Activated T-cell treated with anti-CD3 and anti-CD28 coated beads, Interleukin-2, amount 50 U/mL, for 72 hours (primary cell): ENCODE measurements around the gene SCLT1. TPM values are rescaled to one million over a fixed set of nuclear protein-coding genes. Genes with fewer than 3 reads are reported as not detected.
A peak's percentile ranks its signal among the peaks of the same experiment; 100 is the strongest.
"Not testable (repeated sequence)": the region's sequence is repeated elsewhere in the genome, so short reads cannot be mapped to it uniquely, and the experiment has no call there.

ENCODE experiments used
- ATAC-seq, 2 donors: fragments of 150-1000 bp; cut with Tn5 transposase; replicated peaks in 1 of 2; 2 replicates each; pipeline ENCODE4 v1.10.0; 2021; ENCODE audit warnings: moderate library complexity in 2 of 2, mild to moderate bottlenecking in 1 of 2
- DNase-seq, 2 donors: peaks; one replicate each; pipeline ENCODE4 v3.0.0; 2021 to 2022; ENCODE audit warnings: mixed read lengths in 1 of 2
- H3K27ac Mint-ChIP-seq: one replicate; pipeline ENCODE4 v1.8.0; 2022; ENCODE audit warnings: mild to moderate bottlenecking, moderate library complexity, mixed read lengths
- H3K27me3 Mint-ChIP-seq: one replicate; pipeline ENCODE4 v1.8.0; 2022; ENCODE audit warnings: low read depth, mixed read lengths
- H3K36me3 Mint-ChIP-seq, 2 donors: one replicate each; pipeline ENCODE4 v1.8.0; 2022; ENCODE audit warnings: mixed read lengths in 2 of 2, mild to moderate bottlenecking in 1 of 2; ENCODE audit not compliant: insufficient read depth in 2 of 2
- H3K4me1 Mint-ChIP-seq: one replicate; pipeline ENCODE4 v1.8.0; 2022; ENCODE audit warnings: low read depth, mixed read lengths
- H3K4me3 Mint-ChIP-seq, 2 donors: one replicate each; pipeline ENCODE4 v1.8.0; 2022; ENCODE audit warnings: mild to moderate bottlenecking in 2 of 2, mixed read lengths in 2 of 2, moderate library complexity in 2 of 2
- H3K9me3 Mint-ChIP-seq, 2 donors: one replicate each; pipeline ENCODE4 v1.8.0; 2022; ENCODE audit warnings: mixed read lengths in 2 of 2
- total RNA-seq, 2 donors: library from RNA; stranded (reverse); gene quantifications; one replicate each; pipeline ENCODE4 v1.2.3, GENCODE V29; 2022

The SCLT1 gene
- total RNA-seq, 2 donors from 2014 or later = 24.5 to 25.6 TPM

GRCh38 chr4:129098531-129099001, 5.2 kb upstream of the SCLT1 start:
- no peak for ATAC-seq
- H3K4me3 Mint-ChIP-seq = no peak overlapping the region
- no peaks in the 10 kb centered on the region for H3K27me3 Mint-ChIP-seq

DNA sequence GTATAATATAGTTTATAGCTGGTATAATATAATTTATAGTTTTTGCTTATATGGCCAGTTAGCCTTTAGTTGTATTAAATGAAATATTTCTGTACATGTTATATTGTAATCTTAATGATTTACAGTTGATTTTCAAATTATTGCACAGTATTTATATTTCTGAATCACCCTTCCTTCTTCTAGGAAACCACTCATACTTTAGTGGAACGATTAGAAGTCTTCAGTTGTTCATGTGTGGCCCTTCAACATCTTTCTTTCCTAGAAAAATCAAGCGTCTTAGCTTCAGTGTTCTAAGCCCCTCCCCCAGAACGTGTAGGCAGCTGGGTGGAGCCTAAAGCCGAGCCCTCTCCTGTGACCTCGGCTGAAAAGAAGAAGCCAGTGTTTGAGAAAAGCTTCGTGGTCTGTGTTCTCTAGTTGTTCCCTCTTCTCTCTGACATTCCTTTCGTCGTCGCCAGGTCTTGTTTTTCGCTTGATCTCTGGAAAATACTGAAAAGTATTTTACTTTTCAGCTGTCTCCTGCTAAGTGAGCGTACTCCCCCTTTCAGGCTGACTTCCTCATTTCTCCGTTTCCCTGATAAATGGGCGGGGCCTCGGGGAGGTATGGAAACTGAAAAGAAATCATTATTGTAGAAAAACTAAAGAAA, 2.6 kb upstream of the SCLT1 start, which contains the start of gene C4orf33:
C4orf33 (plus strand) TSS at position 342 of the 644 bp plus-strand sequence. CDS start 6,459 bp downstream, outside the sequence.
- ATAC-seq (peak; percentile 41 to 48), DNase-seq (peak; percentile 81 to 83)
- Mint-ChIP-seq H3K4me1 (peaks cover 37% of the 10 kb centered on the region), H3K9me3 (no peaks in the 10 kb centered on the region), H3K27me3 (no peaks in the 10 kb centered on the region), H3K36me3 (peaks cover 0 to 2% of the 10 kb centered on the region in 2 donors), H3K27ac (peak within 1 kb of the TSS; percentile 95), H3K4me3 (peak within 1 kb of the TSS; percentile 91 to 98)

More at GRCh38 chr4:129098531-129099001, 5.2 kb upstream of the SCLT1 start:
- H3K9me3 Mint-ChIP-seq = no peaks in the 10 kb centered on the region
- H3K4me1 Mint-ChIP-seq = peaks cover 34% of the 10 kb centered on the region
- peaks cover 3% of the 10 kb centered on the region in 2 donors for H3K36me3 Mint-ChIP-seq
- no peak for DNase-seq
- no peak overlapping the region for H3K27ac Mint-ChIP-seq

DNA sequence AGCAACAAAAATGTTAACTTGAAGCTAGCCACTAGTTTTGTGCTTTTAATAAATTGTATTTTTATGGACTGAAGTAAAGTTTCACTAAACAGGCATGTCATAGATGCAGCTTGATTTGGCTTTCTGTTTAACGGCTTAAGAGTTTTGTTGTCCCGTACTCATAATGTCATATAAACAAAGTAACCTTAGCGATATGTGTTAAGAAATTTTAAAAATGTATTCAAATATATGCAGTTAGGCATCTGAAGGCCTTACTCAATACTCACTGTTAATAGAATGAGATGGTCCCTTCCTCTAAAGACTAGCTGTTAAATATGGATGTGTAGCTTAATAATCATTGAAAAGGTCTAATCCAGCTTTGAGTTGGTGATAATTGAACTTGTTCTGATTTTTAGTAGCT, 1.0 kb upstream of the SCLT1 start:
- no peak for DNase-seq
- Mint-ChIP-seq H3K27ac (no peak overlapping the region), H3K9me3 (no peaks in the 10 kb centered on the region), H3K36me3 (peaks cover 0 to 2% of the 10 kb centered on the region in 2 donors), H3K27me3 (no peaks in the 10 kb centered on the region), H3K4me3 (peak overlapping the region in 1 of 2 donors; percentile 83), H3K4me1 (peaks cover 37% of the 10 kb centered on the region)
- no peak for ATAC-seq

- peaks cover 0 to 2% of the 10 kb centered on the region in 2 donors for H3K36me3 Mint-ChIP-seq
- DNase-seq (no peak), ATAC-seq (no peak)
- H3K27ac Mint-ChIP-seq = no peak overlapping the region
- no peaks in the 10 kb centered on the region for H3K9me3 Mint-ChIP-seq
- peaks cover 32% of the 10 kb centered on the region for H3K4me1 Mint-ChIP-seq
- H3K4me3 Mint-ChIP-seq = no peak overlapping the region
- no peaks in the 10 kb centered on the region for H3K27me3 Mint-ChIP-seq
Measured at GRCh38 chr4:129092631-129093190, 628 bp downstream of the SCLT1 start.

- H3K4me3 Mint-ChIP-seq = no peak overlapping the region
- H3K27me3 Mint-ChIP-seq = no peaks in the 10 kb centered on the region
- peaks cover 5 to 11% of the 10 kb centered on the region in 2 donors for H3K36me3 Mint-ChIP-seq
- ATAC-seq = no peak
- H3K27ac Mint-ChIP-seq = no peak overlapping the region
- H3K9me3 Mint-ChIP-seq = peaks cover 3% of the 10 kb centered on the region in 2 donors
- H3K4me1 Mint-ChIP-seq = peaks cover 19% of the 10 kb centered on the region
- no peak for DNase-seq
Measured at GRCh38 chr4:129087516-129087915, 5.8 kb downstream of the SCLT1 start.

- DNase-seq (no peak), ATAC-seq (no peak)
- H3K4me3 Mint-ChIP-seq = no peak overlapping the region
- H3K9me3 Mint-ChIP-seq = peaks cover 4 to 5% of the 10 kb centered on the region in 2 donors
- peaks cover 21% of the 10 kb centered on the region for H3K4me1 Mint-ChIP-seq
- no peaks in the 10 kb centered on the region for H3K27me3 Mint-ChIP-seq
- H3K27ac Mint-ChIP-seq = no peak overlapping the region
- peaks cover 11 to 27% of the 10 kb centered on the region in 2 donors for H3K36me3 Mint-ChIP-seq
Measured at GRCh38 chr4:129085472-129085871, 7.9 kb downstream of the SCLT1 start.

- Mint-ChIP-seq H3K27me3 (no peaks in the 10 kb centered on the region), H3K4me1 (peaks cover 14% of the 10 kb centered on the region), H3K27ac (no peak overlapping the region), H3K9me3 (peaks cover 4 to 5% of the 10 kb centered on the region in 2 donors), H3K4me3 (no peak overlapping the region), H3K36me3 (peaks cover 24 to 43% of the 10 kb centered on the region in 2 donors)
- DNase-seq = no peak
- ATAC-seq = no peak
Measured at GRCh38 chr4:129082302-129082701, 11.0 kb downstream of the SCLT1 start.

- no peaks in the 10 kb centered on the region for H3K27me3 Mint-ChIP-seq
- no peak overlapping the region for H3K4me3 Mint-ChIP-seq
- ATAC-seq (no peak), DNase-seq (no peak)
- H3K9me3 Mint-ChIP-seq = peaks cover 1 to 4% of the 10 kb centered on the region in 2 donors
- peaks cover 21 to 48% of the 10 kb centered on the region in 2 donors for H3K36me3 Mint-ChIP-seq
- peaks cover 13% of the 10 kb centered on the region for H3K4me1 Mint-ChIP-seq
- H3K27ac Mint-ChIP-seq = no peak overlapping the region
Measured at GRCh38 chr4:129080129-129080528, 13.2 kb downstream of the SCLT1 start.

DNA sequence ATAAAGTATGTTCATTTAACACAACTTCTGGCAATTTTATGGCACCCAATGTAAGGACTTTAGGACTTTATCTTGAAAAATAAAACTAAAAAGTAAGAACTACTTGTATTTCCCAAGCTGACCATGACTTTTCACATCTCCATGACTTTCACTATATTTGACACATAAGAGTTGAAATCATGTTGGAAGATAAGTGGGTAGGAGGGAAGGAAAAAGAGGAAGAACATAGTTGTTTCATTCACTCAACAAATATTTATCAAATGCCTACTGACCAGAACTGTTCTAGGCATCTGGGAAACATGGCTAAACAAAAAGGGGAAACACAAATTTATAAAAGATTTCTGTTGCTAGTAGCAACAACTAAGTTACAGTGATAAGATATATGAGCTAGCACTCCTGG, 16.0 kb downstream of the SCLT1 start:
- DNase-seq = no peak
- H3K27me3 Mint-ChIP-seq = no peaks in the 10 kb centered on the region
- H3K4me1 Mint-ChIP-seq = no peaks in the 10 kb centered on the region
- peaks cover 33 to 60% of the 10 kb centered on the region in 2 donors for H3K36me3 Mint-ChIP-seq
- H3K4me3 Mint-ChIP-seq = no peak overlapping the region
- no peak for ATAC-seq
- no peak overlapping the region for H3K27ac Mint-ChIP-seq
- peaks cover 6 to 12% of the 10 kb centered on the region in 2 donors for H3K9me3 Mint-ChIP-seq

- H3K9me3 Mint-ChIP-seq = peaks cover 21 to 25% of the 10 kb centered on the region in 2 donors
- DNase-seq, H3K27ac Mint-ChIP-seq, H3K4me1 Mint-ChIP-seq, ATAC-seq, H3K27me3 Mint-ChIP-seq, H3K4me3 Mint-ChIP-seq: not testable (repeated sequence)
- peaks cover 30 to 46% of the 10 kb centered on the region in 2 donors for H3K36me3 Mint-ChIP-seq
Measured at GRCh38 chr4:129069537-129069936, 23.8 kb downstream of the SCLT1 start.

- Mint-ChIP-seq H3K27ac (no peak overlapping the region), H3K27me3 (no peaks in the 10 kb centered on the region), H3K36me3 (peaks cover 37 to 46% of the 10 kb centered on the region in 2 donors), H3K4me1 (no peaks in the 10 kb centered on the region), H3K9me3 (peaks cover 17 to 30% of the 10 kb centered on the region in 2 donors), H3K4me3 (no peak overlapping the region)
- DNase-seq (no peak), ATAC-seq (no peak)
Measured at GRCh38 chr4:129064717-129065116, 28.6 kb downstream of the SCLT1 start.

DNA sequence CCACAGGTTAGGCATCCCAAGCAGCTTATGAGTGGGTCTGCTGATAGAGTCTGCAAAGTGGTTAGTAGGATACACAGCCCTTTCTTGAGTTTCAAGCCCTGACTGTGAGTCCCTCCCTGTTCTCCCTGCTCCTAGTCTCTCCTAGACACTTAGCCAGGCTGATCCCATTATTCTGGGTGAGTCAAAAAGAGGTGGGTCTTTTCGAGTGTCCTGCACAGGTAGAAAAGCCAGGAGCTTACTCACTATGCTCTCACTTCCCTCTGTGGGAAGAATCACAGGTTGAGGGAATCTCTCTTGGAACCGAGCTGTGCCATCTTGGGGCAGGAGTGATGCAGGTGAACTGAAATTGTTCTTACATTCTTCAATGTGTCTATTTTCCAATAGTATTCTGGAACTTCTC, 29.7 kb downstream of the SCLT1 start:
- no peaks in the 10 kb centered on the region for H3K4me1 Mint-ChIP-seq
- no peak overlapping the region for H3K4me3 Mint-ChIP-seq
- H3K36me3 Mint-ChIP-seq = peaks cover 41 to 44% of the 10 kb centered on the region in 2 donors
- H3K27me3 Mint-ChIP-seq = no peaks in the 10 kb centered on the region
- DNase-seq (no peak), ATAC-seq (no peak)
- H3K9me3 Mint-ChIP-seq = peaks cover 20 to 31% of the 10 kb centered on the region in 2 donors
- no peak overlapping the region for H3K27ac Mint-ChIP-seq

GRCh38 chr4:129062580-129062979, 30.8 kb downstream of the SCLT1 start:
- DNase-seq (no peak), ATAC-seq (no peak)
- Mint-ChIP-seq H3K27ac (no peak overlapping the region), H3K36me3 (peaks cover 40 to 48% of the 10 kb centered on the region in 2 donors), H3K27me3 (no peaks in the 10 kb centered on the region), H3K4me1 (no peaks in the 10 kb centered on the region), H3K9me3 (peaks cover 20 to 30% of the 10 kb centered on the region in 2 donors), H3K4me3 (no peak overlapping the region)
